Osteoblast (primary cell): ENCODE data around the gene GPBP1L1. TPM values are rescaled to one million over a fixed set of nuclear protein-coding genes. Genes with fewer than 3 reads are reported as not detected.

Experiments
- DNase-seq: peaks from one replicate; pipeline ENCODE4 v3.0.0; 2011; ENCODE audit warnings: low spot score, mixed read lengths; ENCODE audit not compliant: insufficient read length; ENCODE audit errors: missing footprints
- H2AFZ ChIP-seq: 2 replicates; pipeline ENCODE4 v1.6.0; 2011; ENCODE audit warnings: mild to moderate bottlenecking, low read length
- H3K27ac ChIP-seq: 2 replicates; pipeline ENCODE4 v1.5.1; 2011; ENCODE audit warnings: mild to moderate bottlenecking, low read depth, low read length, moderate library complexity
- H3K27me3 ChIP-seq: 2 replicates; pipeline ENCODE4 v1.6.0; 2012; ENCODE audit warnings: mild to moderate bottlenecking, control low read depth, inconsistent platforms, low read length, moderate library complexity; ENCODE audit not compliant: insufficient read depth
- H3K36me3 ChIP-seq: 2 replicates; pipeline ENCODE4 v1.5.1; 2011; ENCODE audit warnings: mild to moderate bottlenecking, low read length, control low read depth, moderate library complexity; ENCODE audit not compliant: insufficient read depth
- H3K4me1 ChIP-seq: 2 replicates; pipeline ENCODE4 v1.5.1; 2011; ENCODE audit warnings: mild to moderate bottlenecking, low read length, control low read depth, moderate library complexity; ENCODE audit not compliant: insufficient read depth
- H3K4me2 ChIP-seq: 2 replicates; pipeline ENCODE4 v1.6.0; 2011; ENCODE audit warnings: mild to moderate bottlenecking, low read length; ENCODE audit not compliant: insufficient read depth
- H3K4me3 ChIP-seq: fragments of 200-600 bp; sonication (generic); 3 replicates; pipeline ENCODE4 v1.5.1; 2012; ENCODE audit warnings: mild to moderate bottlenecking, low read length, inconsistent platforms; ENCODE audit not compliant: insufficient read depth
- H3K79me2 ChIP-seq: 2 replicates; pipeline ENCODE4 v1.6.0; 2012; ENCODE audit warnings: mild to moderate bottlenecking, low read length, control low read depth, inconsistent platforms; ENCODE audit not compliant: insufficient read depth
- H3K9me3 ChIP-seq: 2 replicates; pipeline ENCODE4 v1.5.1; 2011; ENCODE audit warnings: low read depth, low read length, control low read depth
- H4K20me1 ChIP-seq: 2 replicates; pipeline ENCODE4 v1.6.0; 2012; ENCODE audit warnings: mild to moderate bottlenecking, low read length, control low read depth; ENCODE audit not compliant: insufficient read depth
- CTCF ChIP-seq: IDR thresholded peaks from 2 replicates; pipeline ENCODE4 v1.5.1; 2011; ENCODE audit warnings: mild to moderate bottlenecking, low read depth, low read length, moderate library complexity; ENCODE audit errors: extremely low read depth
- total RNA-seq: library from RNA; depleted of rRNA; stranded (reverse); fragments of >200 nt; gene quantifications from 2 replicates; pipeline ENCODE4 v1.2.3, GENCODE V29; 2012

The GPBP1L1 gene
- total RNA-seq, 1 donor, result 97.4 TPM

- Histone ChIP-seq H3K27ac (no peak overlapping the region), H3K4me1 (no peaks in the 10 kb centered on the region), H3K9me3 (no peaks in the 10 kb centered on the region), H3K4me3 (no peak overlapping the region), H3K79me2 (no peaks in the 10 kb centered on the region), H3K4me2 (no peak overlapping the region), H3K27me3 (no peaks in the 10 kb centered on the region), H3K36me3 (peaks cover 59% of the 10 kb centered on the region), H2AFZ (no peak overlapping the region), H4K20me1 (no peaks in the 10 kb centered on the region)
- TF ChIP-seq CTCF, result no peak
- DNase-seq, result no peak
Observed at GRCh38 chr1:45612941-45613579, 73.3 kb downstream of the GPBP1L1 start.

GRCh38 chr1:45610589-45611226, 75.6 kb downstream of the GPBP1L1 start:
- Histone ChIP-seq H3K79me2 (no peaks in the 10 kb centered on the region), H3K4me1 (no peaks in the 10 kb centered on the region), H4K20me1 (no peaks in the 10 kb centered on the region), H3K36me3 (peaks cover 62% of the 10 kb centered on the region), H3K27ac (no peak overlapping the region), H3K4me2 (no peak overlapping the region), H3K27me3 (no peaks in the 10 kb centered on the region), H2AFZ (no peak overlapping the region), H3K9me3 (no peaks in the 10 kb centered on the region), H3K4me3 (no peak overlapping the region)
- no peak for TF ChIP-seq CTCF
- no peak for DNase-seq

- H3K27ac ChIP-seq, result no peak overlapping the region
- no peaks in the 10 kb centered on the region for H3K27me3 ChIP-seq
- H4K20me1 ChIP-seq, result no peaks in the 10 kb centered on the region
- peaks cover 53% of the 10 kb centered on the region for H3K36me3 ChIP-seq
- H2AFZ ChIP-seq, result no peak overlapping the region
- no peak for TF ChIP-seq CTCF
- no peak overlapping the region for H3K4me3 ChIP-seq
- no peak for DNase-seq
- H3K4me1 ChIP-seq, result no peaks in the 10 kb centered on the region
- peaks cover 4% of the 10 kb centered on the region for H3K79me2 ChIP-seq
- H3K4me2 ChIP-seq, result no peak overlapping the region
- H3K9me3 ChIP-seq, result no peaks in the 10 kb centered on the region
Observed at GRCh38 chr1:45608175-45609156, 77.9 kb downstream of the GPBP1L1 start.
